ENCODE results near the gene KRTAP10-10.
"Not testable (repeated sequence)": the region's sequence is repeated elsewhere in the genome, so short reads cannot be mapped to it uniquely, and the experiment has no call there.

Gene KRTAP10-10

DNA sequence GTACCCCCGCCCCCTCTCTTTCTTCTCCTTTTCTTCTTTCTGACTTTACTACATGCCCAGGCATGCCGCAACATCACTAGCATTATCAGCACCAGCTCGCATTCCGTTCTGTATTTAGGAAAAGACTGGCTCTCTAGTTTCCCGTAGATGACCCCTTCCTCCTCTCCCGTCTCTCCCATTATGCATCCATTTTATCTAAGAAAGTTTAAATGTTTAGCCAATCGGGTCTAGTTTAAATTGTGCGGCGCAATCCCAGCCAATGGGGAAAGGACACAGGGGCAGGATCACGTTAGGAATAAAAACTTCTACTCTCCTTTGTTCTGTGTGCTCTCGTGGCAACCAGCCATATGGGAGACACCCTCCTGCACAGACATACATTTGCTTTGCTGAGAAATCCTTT lies 39.1 kb upstream of the KRTAP10-10 start:
- TF ChIP-seq, protein P1, sequence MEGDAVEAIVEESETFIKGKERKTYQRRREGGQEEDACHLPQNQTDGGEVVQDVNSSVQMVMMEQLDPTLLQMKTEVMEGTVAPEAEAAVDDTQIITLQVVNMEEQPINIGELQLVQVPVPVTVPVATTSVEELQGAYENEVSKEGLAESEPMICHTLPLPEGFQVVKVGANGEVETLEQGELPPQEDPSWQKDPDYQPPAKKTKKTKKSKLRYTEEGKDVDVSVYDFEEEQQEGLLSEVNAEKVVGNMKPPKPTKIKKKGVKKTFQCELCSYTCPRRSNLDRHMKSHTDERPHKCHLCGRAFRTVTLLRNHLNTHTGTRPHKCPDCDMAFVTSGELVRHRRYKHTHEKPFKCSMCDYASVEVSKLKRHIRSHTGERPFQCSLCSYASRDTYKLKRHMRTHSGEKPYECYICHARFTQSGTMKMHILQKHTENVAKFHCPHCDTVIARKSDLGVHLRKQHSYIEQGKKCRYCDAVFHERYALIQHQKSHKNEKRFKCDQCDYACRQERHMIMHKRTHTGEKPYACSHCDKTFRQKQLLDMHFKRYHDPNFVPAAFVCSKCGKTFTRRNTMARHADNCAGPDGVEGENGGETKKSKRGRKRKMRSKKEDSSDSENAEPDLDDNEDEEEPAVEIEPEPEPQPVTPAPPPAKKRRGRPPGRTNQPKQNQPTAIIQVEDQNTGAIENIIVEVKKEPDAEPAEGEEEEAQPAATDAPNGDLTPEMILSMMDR (IDR thresholded peaks at IDR 0.05): no peak

DNA sequence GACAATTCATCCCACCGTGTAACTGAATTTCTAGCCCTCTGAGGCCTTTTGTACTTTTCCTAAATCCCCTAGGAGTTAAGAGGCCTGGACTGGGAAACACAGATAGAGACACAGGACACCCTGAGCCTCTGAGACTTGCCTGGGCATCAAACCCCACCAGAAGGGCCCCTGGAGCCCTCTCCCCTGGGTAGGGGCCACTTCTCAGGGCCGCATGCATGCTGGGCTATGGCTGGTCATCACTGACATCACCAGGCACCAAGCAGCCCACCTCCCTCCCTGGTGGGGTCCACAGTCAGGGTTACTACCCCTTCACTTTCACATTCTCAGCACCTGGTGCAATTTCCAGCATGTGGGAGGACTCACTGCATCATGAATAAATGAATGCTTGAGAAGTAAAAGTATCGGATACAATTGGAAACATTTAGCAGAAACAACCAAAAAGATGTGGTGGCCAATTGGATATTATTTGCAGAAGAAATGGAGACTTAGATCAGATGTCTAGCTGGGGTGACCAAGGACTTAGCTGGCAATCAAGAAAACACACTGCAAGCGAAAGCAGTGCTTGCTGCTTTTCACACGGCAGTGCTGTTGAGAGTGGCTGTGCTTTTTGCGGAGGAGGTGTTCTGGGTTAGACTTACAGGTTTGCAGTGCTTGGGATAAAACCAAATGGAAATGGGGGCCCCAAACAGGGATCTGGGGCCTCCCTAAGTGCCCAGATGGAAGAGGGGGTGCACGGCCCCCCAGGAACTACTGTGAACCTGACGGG lies 37.7 kb upstream of the KRTAP10-10 start:
- Histone ChIP-seq H3K27me3 (peaks cover 0 to 30% of the 10 kb centered on the region in 2 donors), H3K27ac (no peak overlapping the region), H3K9me3 (peaks cover 0 to 5% (median 0%) of the 10 kb centered on the region in 3 donors), H3K4me1 (no peaks in the 10 kb centered on the region), H3K4me3 (no peak overlapping the region), H3K36me3 (no peaks in the 10 kb centered on the region)
- intact Hi-C loops (cut with DNase I; ENCODE audit: low total_unique reads): no loop called here
- TF ChIP-seq, protein P1 (IDR thresholded peaks at IDR 0.05): no peak
- DNase-seq: no peak

More for the DNA sequence above, 39.1 kb upstream of the KRTAP10-10 start:
- Histone ChIP-seq H3K36me3 (no peaks in the 10 kb centered on the region), H3K9me3 (peaks cover 0 to 5% (median 0%) of the 10 kb centered on the region in 3 donors), H3K4me3 (no peak overlapping the region), H3K27ac (no peak overlapping the region), H3K27me3 (peaks cover 0 to 26% of the 10 kb centered on the region in 2 donors), H3K4me1 (no peaks in the 10 kb centered on the region)
- intact Hi-C loops (cut with DNase I; ENCODE audit: low total_unique reads): no loop called here
- DNase-seq: no peak

DNA sequence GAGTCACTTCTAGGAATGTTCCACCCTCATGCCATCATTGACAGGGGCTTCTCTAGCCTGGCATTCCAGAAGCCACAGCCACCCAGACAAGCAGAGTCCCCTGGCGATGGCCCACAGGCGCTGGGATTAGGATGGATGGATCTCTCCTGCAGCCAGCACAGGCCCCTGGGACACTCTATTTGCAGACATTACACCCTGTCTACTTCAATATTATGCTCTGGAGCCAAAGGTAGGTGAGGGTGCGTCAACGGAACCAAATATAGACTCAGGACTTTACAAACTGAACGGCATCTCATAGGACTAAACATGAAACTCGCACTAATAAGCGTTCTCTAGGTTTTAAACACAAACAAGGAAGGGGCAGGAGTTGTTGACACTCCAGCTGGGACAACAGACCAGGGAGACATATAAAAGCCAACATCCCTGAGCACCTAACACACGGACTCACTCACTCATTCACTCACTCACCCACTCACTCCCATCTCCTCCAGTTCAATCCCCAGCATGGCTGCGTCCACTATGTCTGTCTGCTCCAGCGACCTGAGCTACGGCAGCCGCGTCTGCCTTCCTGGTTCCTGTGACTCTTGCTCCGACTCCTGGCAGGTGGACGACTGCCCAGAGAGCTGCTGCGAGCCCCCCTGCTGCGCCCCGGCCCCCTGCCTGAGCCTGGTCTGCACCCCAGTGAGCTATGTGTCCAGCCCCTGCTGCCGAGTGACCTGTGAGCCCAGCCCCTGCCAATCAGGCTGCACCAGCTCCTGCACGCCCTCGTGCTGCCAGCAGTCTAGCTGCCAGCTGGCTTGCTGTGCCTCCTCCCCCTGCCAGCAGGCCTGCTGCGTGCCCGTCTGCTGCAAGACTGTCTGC lies 36.8 kb upstream of the KRTAP10-10 start, which contains the start of gene KRTAP10-7:
TSS of gene KRTAP10-7 (plus strand) at position 480 of the 861 bp plus-strand sequence. CDS start at position 505, 25 bp downstream.
- DNase-seq; H3K4me3 ChIP-seq; H3K9me3 ChIP-seq; intact Hi-C loops (cut with DNase I; ENCODE audit: low total_unique reads); H3K4me1 ChIP-seq; H3K27ac ChIP-seq; H3K36me3 ChIP-seq: not testable (repeated sequence)
- peaks cover 0 to 30% of the 10 kb centered on the region in 2 donors for H3K27me3 ChIP-seq

DNA sequence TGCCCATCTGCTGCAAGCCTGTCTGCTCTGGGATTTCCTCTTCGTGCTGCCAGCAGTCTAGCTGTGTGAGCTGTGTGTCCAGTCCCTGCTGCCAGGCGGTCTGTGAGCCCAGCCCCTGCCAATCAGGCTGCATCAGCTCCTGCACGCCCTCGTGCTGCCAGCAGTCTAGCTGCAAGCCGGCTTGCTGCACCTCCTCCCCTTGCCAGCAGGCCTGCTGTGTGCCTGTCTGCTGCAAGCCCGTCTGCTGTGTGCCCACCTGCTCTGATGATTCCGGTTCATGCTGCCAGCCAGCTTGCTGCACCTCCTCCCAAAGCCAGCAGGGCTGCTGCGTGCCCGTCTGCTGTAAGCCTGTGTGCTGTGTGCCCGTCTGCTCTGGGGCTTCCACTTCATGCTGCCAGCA lies 36.1 kb upstream of the KRTAP10-10 start:
- H3K27me3 ChIP-seq: peaks cover 0 to 30% of the 10 kb centered on the region in 2 donors
- DNase-seq; intact Hi-C loops (cut with DNase I; ENCODE audit: low total_unique reads); H3K27ac ChIP-seq; H3K9me3 ChIP-seq; H3K36me3 ChIP-seq; H3K4me1 ChIP-seq; H3K4me3 ChIP-seq: not testable (repeated sequence)

DNA sequence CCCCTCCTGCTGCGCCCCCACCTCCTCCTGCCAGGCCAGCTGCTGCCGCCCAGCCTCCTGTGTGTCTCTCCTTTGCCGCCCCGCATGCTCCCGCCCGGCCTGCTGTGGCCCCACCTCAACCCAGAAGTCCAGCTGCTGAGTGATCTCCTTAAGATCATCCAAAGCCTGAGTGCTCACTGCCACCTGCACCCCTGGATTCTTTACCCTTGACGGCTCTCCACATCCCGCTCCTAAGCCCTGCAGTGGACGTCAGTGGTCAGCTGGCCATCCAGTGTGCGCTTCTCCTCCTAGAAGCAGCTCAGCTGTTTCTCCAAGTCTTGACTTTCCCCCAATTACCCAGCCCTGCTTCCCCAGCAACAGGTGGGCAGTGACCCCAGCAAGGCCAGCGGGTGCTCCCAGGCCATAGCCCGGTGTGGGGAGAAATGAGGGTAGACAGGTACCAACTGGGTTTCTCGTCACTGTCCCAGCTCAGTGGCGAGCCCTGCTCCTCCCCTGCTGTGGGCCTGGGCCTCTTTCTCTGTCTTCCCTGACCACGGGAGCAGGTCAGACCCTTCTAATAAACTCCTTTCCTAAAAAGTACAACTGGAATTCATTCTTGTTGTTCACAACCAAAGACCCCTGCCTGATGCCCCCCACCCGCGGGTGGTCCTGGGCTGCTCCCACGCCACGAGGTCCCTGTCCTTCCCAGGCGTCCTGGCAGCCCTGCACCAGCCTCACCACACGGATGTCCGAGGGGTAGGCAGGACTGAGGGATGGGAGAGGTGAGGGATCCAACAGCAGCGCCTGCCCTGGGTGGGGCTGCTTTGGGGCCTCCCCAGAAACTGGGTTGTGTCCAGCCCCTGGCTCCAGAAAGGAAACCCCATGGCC lies 35.3 kb upstream of the KRTAP10-10 start:
- Histone ChIP-seq H3K4me3 (no peak overlapping the region), H3K27me3 (peaks cover 0 to 30% of the 10 kb centered on the region in 2 donors), H3K9me3 (peaks cover 0 to 5% (median 0%) of the 10 kb centered on the region in 3 donors), H3K36me3 (no peaks in the 10 kb centered on the region), H3K27ac (no peak overlapping the region), H3K4me1 (no peaks in the 10 kb centered on the region)
- no peak for DNase-seq
- TF ChIP-seq, protein P1 (IDR thresholded peaks at IDR 0.05): no peak
- intact Hi-C loops (cut with DNase I; ENCODE audit: low total_unique reads): no loop called here

DNA sequence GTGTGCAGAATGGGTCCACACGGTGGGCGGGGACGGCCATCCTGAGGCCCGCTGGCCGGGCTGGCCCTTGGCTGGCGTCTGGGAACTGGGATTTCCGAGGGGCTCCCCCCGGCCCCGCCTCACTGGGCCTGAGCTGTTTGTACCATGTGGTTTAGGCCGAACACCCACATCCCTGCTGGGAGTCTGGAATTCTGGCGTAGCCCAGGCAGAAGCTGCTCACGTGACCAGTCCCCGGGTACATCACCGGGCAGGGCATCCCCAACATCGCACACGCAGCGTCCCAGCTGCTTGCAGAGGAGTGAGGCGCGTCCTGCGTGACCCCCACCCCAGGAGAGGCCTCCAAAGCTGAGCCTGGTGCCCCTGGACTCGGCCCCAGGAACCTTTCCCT lies 34.7 kb upstream of the KRTAP10-10 start:
- TF ChIP-seq, protein P1 (IDR thresholded peaks at IDR 0.05): no peak
- Histone ChIP-seq H3K4me1 (no peaks in the 10 kb centered on the region), H3K36me3 (no peaks in the 10 kb centered on the region), H3K27me3 (peaks cover 0 to 30% of the 10 kb centered on the region in 2 donors), H3K4me3 (no peak overlapping the region), H3K27ac (no peak overlapping the region), H3K9me3 (peaks cover 0 to 5% (median 0%) of the 10 kb centered on the region in 3 donors)
- no peak for DNase-seq
- intact Hi-C loops (cut with DNase I; ENCODE audit: low total_unique reads): no loop called here

All from tibial artery (tissue), 4 donors.